Measurements from ENCODE around the gene KRT24.

Gene KRT24

GRCh38 chr17:40694584-40694983 lies 9.0 kb downstream of the KRT24 start:
- Histone ChIP-seq H3K9ac (ENCODE audit: low read length) (no peak overlapping the region), H3K27me3 (ENCODE audit: insufficient read depth, low read length, poor library complexity) (no peaks in the 10 kb centered on the region), H3K4me2 (ENCODE audit: low read length) (no peak overlapping the region), H2BK120ac (ENCODE audit: low read depth, low read length) (no peak overlapping the region), H3K4me1 (ENCODE audit: control insufficient read depth, low read depth, low read length) (no peaks in the 10 kb centered on the region), H3K79me2 (ENCODE audit: control insufficient read depth, insufficient read depth, low read length) (no peaks in the 10 kb centered on the region), H4K5ac (ENCODE audit: low read length) (no peak overlapping the region), H2BK5ac (ENCODE audit: low read length) (no peak overlapping the region), H4K8ac (ENCODE audit: low read depth, low read length) (no peak overlapping the region), H3K4me3 (ENCODE audit: low read length) (no peak overlapping the region), H3K18ac (ENCODE audit: low read length) (no peak overlapping the region), H3K56ac (ENCODE audit: low read length) (no peak overlapping the region), H3K27ac (ENCODE audit: low read depth, low read length) (no peak overlapping the region), H3K79me1 (ENCODE audit: low read length) (no peaks in the 10 kb centered on the region), H2AK5ac (ENCODE audit: low read length) (no peak overlapping the region), H2BK15ac (replicated peaks; ENCODE audit: low read depth) (no peak overlapping the region), H3K4ac (ENCODE audit: low read depth, low read length) (no peak overlapping the region), H3K36me3 (ENCODE audit: control insufficient read depth, insufficient read depth, low read length) (no peaks in the 10 kb centered on the region), H3K23ac (ENCODE audit: low read length) (no peak overlapping the region)
- no CpG with 5 or more reads among the region's 9 CpGs for WGBS (ENCODE audit: extremely low coverage, insufficient coverage, low lambda C conversion rate)
- DNase-seq = peak; percentile 22

GRCh38 chr17:40687106-40687505 lies 16.4 kb downstream of the KRT24 start:
- H4K8ac ChIP-seq (ENCODE audit: low read depth, low read length) = no peak overlapping the region
- H3K9ac ChIP-seq (ENCODE audit: low read length) = no peak overlapping the region
- H3K18ac ChIP-seq (ENCODE audit: low read length) = no peak overlapping the region
- H3K36me3 ChIP-seq (ENCODE audit: control insufficient read depth, insufficient read depth, low read length) = no peaks in the 10 kb centered on the region
- no peaks in the 10 kb centered on the region for H3K27me3 ChIP-seq (ENCODE audit: insufficient read depth, low read length, poor library complexity)
- H2AK5ac ChIP-seq (ENCODE audit: low read length) = no peak overlapping the region
- no peak overlapping the region for H3K27ac ChIP-seq (ENCODE audit: low read depth, low read length)
- H3K4me2 ChIP-seq (ENCODE audit: low read length) = no peak overlapping the region
- H2BK5ac ChIP-seq (ENCODE audit: low read length) = no peak overlapping the region
- no peaks in the 10 kb centered on the region for H3K4me1 ChIP-seq (ENCODE audit: control insufficient read depth, low read depth, low read length)
- no CpG with 5 or more reads among the region's 5 CpGs for WGBS (ENCODE audit: extremely low coverage, insufficient coverage, low lambda C conversion rate)
- H3K4me3 ChIP-seq (ENCODE audit: low read length) = no peak overlapping the region
- no peaks in the 10 kb centered on the region for H3K79me1 ChIP-seq (ENCODE audit: low read length)
- H3K4ac ChIP-seq (ENCODE audit: low read depth, low read length) = no peak overlapping the region
- DNase-seq = no peak
- no peak overlapping the region for H2BK15ac ChIP-seq (replicated peaks; ENCODE audit: low read depth)
- no peak overlapping the region for H3K56ac ChIP-seq (ENCODE audit: low read length)
- no peak overlapping the region for H4K5ac ChIP-seq (ENCODE audit: low read length)
- H3K79me2 ChIP-seq (ENCODE audit: control insufficient read depth, insufficient read depth, low read length) = no peaks in the 10 kb centered on the region
- H2BK120ac ChIP-seq (ENCODE audit: low read depth, low read length) = no peak overlapping the region
- H3K23ac ChIP-seq (ENCODE audit: low read length) = no peak overlapping the region

GRCh38 chr17:40686192-40686591 lies 17.4 kb downstream of the KRT24 start:
- no peak overlapping the region for H3K9ac ChIP-seq (ENCODE audit: low read length)
- H3K79me2 ChIP-seq (ENCODE audit: control insufficient read depth, insufficient read depth, low read length) = no peaks in the 10 kb centered on the region
- H3K27ac ChIP-seq (ENCODE audit: low read depth, low read length) = no peak overlapping the region
- H3K27me3 ChIP-seq (ENCODE audit: insufficient read depth, low read length, poor library complexity) = no peaks in the 10 kb centered on the region
- H4K8ac ChIP-seq (ENCODE audit: low read depth, low read length) = no peak overlapping the region
- H3K4me2 ChIP-seq (ENCODE audit: low read length) = no peak overlapping the region
- no peak overlapping the region for H2AK5ac ChIP-seq (ENCODE audit: low read length)
- H3K36me3 ChIP-seq (ENCODE audit: control insufficient read depth, insufficient read depth, low read length) = no peaks in the 10 kb centered on the region
- no peak overlapping the region for H3K18ac ChIP-seq (ENCODE audit: low read length)
- no peak overlapping the region for H4K5ac ChIP-seq (ENCODE audit: low read length)
- no peak overlapping the region for H2BK120ac ChIP-seq (ENCODE audit: low read depth, low read length)
- no peak for DNase-seq
- H3K56ac ChIP-seq (ENCODE audit: low read length) = no peak overlapping the region
- no peak overlapping the region for H3K23ac ChIP-seq (ENCODE audit: low read length)
- no CpG with 5 or more reads among the region's 4 CpGs for WGBS (ENCODE audit: extremely low coverage, insufficient coverage, low lambda C conversion rate)
- no peak overlapping the region for H3K4me3 ChIP-seq (ENCODE audit: low read length)
- no peak overlapping the region for H3K4ac ChIP-seq (ENCODE audit: low read depth, low read length)
- H2BK15ac ChIP-seq (replicated peaks; ENCODE audit: low read depth) = no peak overlapping the region
- H2BK5ac ChIP-seq (ENCODE audit: low read length) = no peak overlapping the region
- H3K4me1 ChIP-seq (ENCODE audit: control insufficient read depth, low read depth, low read length) = no peaks in the 10 kb centered on the region
- H3K79me1 ChIP-seq (ENCODE audit: low read length) = no peaks in the 10 kb centered on the region

- Histone ChIP-seq H3K56ac (ENCODE audit: low read length) (no peak overlapping the region), H4K5ac (ENCODE audit: low read length) (no peak overlapping the region), H3K79me1 (ENCODE audit: low read length) (no peaks in the 10 kb centered on the region), H3K36me3 (ENCODE audit: control insufficient read depth, insufficient read depth, low read length) (no peaks in the 10 kb centered on the region), H2BK120ac (ENCODE audit: low read depth, low read length) (no peak overlapping the region), H3K4me2 (ENCODE audit: low read length) (no peak overlapping the region), H3K18ac (ENCODE audit: low read length) (no peak overlapping the region), H4K8ac (ENCODE audit: low read depth, low read length) (no peak overlapping the region), H3K9ac (ENCODE audit: low read length) (no peak overlapping the region), H2AK5ac (ENCODE audit: low read length) (no peak overlapping the region), H3K4me3 (ENCODE audit: low read length) (no peak overlapping the region), H3K27ac (ENCODE audit: low read depth, low read length) (no peak overlapping the region), H3K4me1 (ENCODE audit: control insufficient read depth, low read depth, low read length) (no peaks in the 10 kb centered on the region), H3K79me2 (ENCODE audit: control insufficient read depth, insufficient read depth, low read length) (no peaks in the 10 kb centered on the region), H2BK15ac (replicated peaks; ENCODE audit: low read depth) (no peak overlapping the region), H3K23ac (ENCODE audit: low read length) (no peak overlapping the region), H2BK5ac (ENCODE audit: low read length) (no peak overlapping the region), H3K27me3 (ENCODE audit: insufficient read depth, low read length, poor library complexity) (no peaks in the 10 kb centered on the region), H3K4ac (ENCODE audit: low read depth, low read length) (no peak overlapping the region)
- DNase-seq = no peak
These were observed 22.6 kb downstream of the KRT24 start for GRCh38 chr17:40680998-40681397.

- H3K4me1 ChIP-seq (ENCODE audit: control insufficient read depth, low read depth, low read length) = no peaks in the 10 kb centered on the region
- no peak overlapping the region for H3K4me2 ChIP-seq (ENCODE audit: low read length)
- H3K23ac ChIP-seq (ENCODE audit: low read length) = no peak overlapping the region
- H4K5ac ChIP-seq (ENCODE audit: low read length) = no peak overlapping the region
- no peaks in the 10 kb centered on the region for H3K36me3 ChIP-seq (ENCODE audit: control insufficient read depth, insufficient read depth, low read length)
- no peak overlapping the region for H2BK5ac ChIP-seq (ENCODE audit: low read length)
- no peak overlapping the region for H3K18ac ChIP-seq (ENCODE audit: low read length)
- WGBS (ENCODE audit: extremely low coverage, insufficient coverage, low lambda C conversion rate) = no CpG with 5 or more reads among the region's 2 CpGs
- no peak overlapping the region for H3K56ac ChIP-seq (ENCODE audit: low read length)
- H2AK5ac ChIP-seq (ENCODE audit: low read length) = no peak overlapping the region
- no peak overlapping the region for H2BK15ac ChIP-seq (replicated peaks; ENCODE audit: low read depth)
- H3K27me3 ChIP-seq (ENCODE audit: insufficient read depth, low read length, poor library complexity) = no peaks in the 10 kb centered on the region
- no peaks in the 10 kb centered on the region for H3K79me1 ChIP-seq (ENCODE audit: low read length)
- no peaks in the 10 kb centered on the region for H3K79me2 ChIP-seq (ENCODE audit: control insufficient read depth, insufficient read depth, low read length)
- no peak overlapping the region for H3K27ac ChIP-seq (ENCODE audit: low read depth, low read length)
- DNase-seq = no peak
- H4K8ac ChIP-seq (ENCODE audit: low read depth, low read length) = no peak overlapping the region
- no peak overlapping the region for H3K4me3 ChIP-seq (ENCODE audit: low read length)
- H2BK120ac ChIP-seq (ENCODE audit: low read depth, low read length) = no peak overlapping the region
- no peak overlapping the region for H3K9ac ChIP-seq (ENCODE audit: low read length)
- no peak overlapping the region for H3K4ac ChIP-seq (ENCODE audit: low read depth, low read length)
These were observed 24.0 kb downstream of the KRT24 start for GRCh38 chr17:40679523-40679907.

- H2AK5ac ChIP-seq (ENCODE audit: low read length) = no peak overlapping the region
These were observed 24.5 kb downstream of the KRT24 start for GRCh38 chr17:40678902-40679522.

More at GRCh38 chr17:40678902-40679522, 24.5 kb downstream of the KRT24 start:
- H3K27ac ChIP-seq (ENCODE audit: low read depth, low read length) = no peak overlapping the region
- H2BK120ac ChIP-seq (ENCODE audit: low read depth, low read length) = no peak overlapping the region
- DNase-seq = no peak
- no peaks in the 10 kb centered on the region for H3K79me2 ChIP-seq (ENCODE audit: control insufficient read depth, insufficient read depth, low read length)
- H3K27me3 ChIP-seq (ENCODE audit: insufficient read depth, low read length, poor library complexity) = no peaks in the 10 kb centered on the region
- no peak overlapping the region for H3K23ac ChIP-seq (ENCODE audit: low read length)
- no peaks in the 10 kb centered on the region for H3K36me3 ChIP-seq (ENCODE audit: control insufficient read depth, insufficient read depth, low read length)
- WGBS (ENCODE audit: extremely low coverage, insufficient coverage, low lambda C conversion rate) = no CpG with 5 or more reads among the region's 4 CpGs
- H3K4ac ChIP-seq (ENCODE audit: low read depth, low read length) = no peak overlapping the region
- no peaks in the 10 kb centered on the region for H3K4me1 ChIP-seq (ENCODE audit: control insufficient read depth, low read depth, low read length)
- H4K8ac ChIP-seq (ENCODE audit: low read depth, low read length) = no peak overlapping the region
- no peaks in the 10 kb centered on the region for H3K79me1 ChIP-seq (ENCODE audit: low read length)
- no peak overlapping the region for H2BK15ac ChIP-seq (replicated peaks; ENCODE audit: low read depth)
- no peak overlapping the region for H3K18ac ChIP-seq (ENCODE audit: low read length)
- no peak overlapping the region for H2BK5ac ChIP-seq (ENCODE audit: low read length)
- H3K4me2 ChIP-seq (ENCODE audit: low read length) = no peak overlapping the region
- H3K4me3 ChIP-seq (ENCODE audit: low read length) = no peak overlapping the region
- no peak overlapping the region for H3K9ac ChIP-seq (ENCODE audit: low read length)
- no peak overlapping the region for H3K56ac ChIP-seq (ENCODE audit: low read length)
- no peak overlapping the region for H4K5ac ChIP-seq (ENCODE audit: low read length)
